ENCODE results near the gene LRP5. TPM values are rescaled to one million over a fixed set of nuclear protein-coding genes. Genes with fewer than 3 reads are reported as not detected.
"Not testable (repeated sequence)": the region's sequence is repeated elsewhere in the genome, so short reads cannot be mapped to it uniquely, and the experiment has no call there.

Gene LRP5
- total and polyA plus RNA-seq, 2 donors = 10.1 to 22.1 TPM

DNA sequence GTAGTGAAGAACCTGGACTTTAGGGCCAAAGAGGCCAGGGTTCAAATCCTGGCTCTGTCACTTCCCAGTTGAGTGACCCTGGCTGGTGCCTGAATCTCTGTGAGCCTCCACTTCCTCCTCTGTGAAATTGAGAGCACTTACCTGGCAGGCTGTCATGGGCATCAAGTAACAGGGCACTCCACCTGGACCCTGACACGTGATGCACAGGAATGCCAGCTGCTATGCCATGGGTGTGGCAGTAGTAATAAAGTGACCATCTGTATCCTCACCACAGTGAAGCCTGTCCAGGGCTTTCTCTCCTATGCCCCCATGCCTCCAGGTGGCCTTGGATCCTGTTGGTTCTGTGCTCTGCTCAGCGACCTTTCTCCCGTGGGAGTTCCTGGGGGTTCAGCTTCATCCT lies 118.4 kb downstream of the LRP5 start:
- Histone ChIP-seq H3K36me3 (ENCODE audit: control insufficient read depth in 2 of 2, insufficient read depth in 2 of 2, low read length in 1 of 2) (peaks cover 48 to 57% of the 10 kb centered on the region in 2 donors), H3K27ac (ENCODE audit: low read depth in 1 of 2, low read length in 1 of 2) (no peak overlapping the region), H3K4me3 (ENCODE audit: low read length in 2 of 2) (no peak overlapping the region), H3K27me3 (ENCODE audit: control insufficient read depth in 2 of 2, insufficient read depth in 1 of 2, low read length in 1 of 2) (no peaks in the 10 kb centered on the region), H3K4me1 (ENCODE audit: control insufficient read depth in 2 of 2, insufficient read depth in 2 of 2, low read length in 2 of 2) (peaks cover 0 to 4% of the 10 kb centered on the region in 2 donors), H3K9me3 (ENCODE audit: control insufficient read depth in 2 of 2, insufficient read depth in 1 of 2, low read length in 1 of 2) (peaks cover 5 to 15% of the 10 kb centered on the region in 2 donors)
- DNase-seq (ENCODE audit: low read depth in 6 of 9, low spot score in 9 of 9) = no peak
- 95% methylated on average over 3 of the region's 3 CpGs for WGBS

DNA sequence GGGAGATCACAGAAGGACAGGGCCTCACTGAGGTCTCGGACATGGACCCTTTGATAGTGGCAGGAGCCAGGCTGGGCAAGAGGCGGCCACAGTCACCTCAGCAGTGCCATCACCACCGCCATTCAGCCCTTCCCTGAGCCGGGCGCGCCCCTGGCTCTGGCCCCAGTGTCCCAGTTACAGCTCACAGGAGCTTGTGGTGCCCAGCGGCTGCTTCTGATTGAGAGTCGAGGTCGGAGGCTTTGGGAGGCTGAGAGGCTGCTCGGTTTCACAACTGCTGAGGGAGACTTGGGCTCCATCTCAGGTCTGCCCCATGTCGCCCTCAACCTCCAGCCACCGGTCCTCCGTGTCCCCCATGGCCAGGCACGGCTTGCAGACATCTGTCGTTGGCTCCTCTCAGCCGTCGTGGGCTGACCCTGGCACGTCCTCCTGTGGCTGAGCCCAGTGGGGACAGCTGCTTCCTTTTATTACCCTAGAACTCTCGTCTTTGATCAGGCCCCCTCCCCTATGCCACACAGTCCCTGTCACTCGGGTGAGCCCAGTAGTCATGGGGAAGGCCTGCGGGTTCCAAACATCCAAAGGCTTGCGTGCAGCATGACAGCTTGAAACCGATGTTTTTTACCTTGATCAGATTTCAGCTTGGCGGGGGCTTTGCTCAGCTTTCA lies 119.7 kb downstream of the LRP5 start:
- Histone ChIP-seq H3K4me1 (ENCODE audit: control insufficient read depth in 2 of 2, insufficient read depth in 2 of 2, low read length in 2 of 2) (peaks cover 0 to 4% of the 10 kb centered on the region in 2 donors), H3K36me3 (ENCODE audit: control insufficient read depth in 2 of 2, insufficient read depth in 2 of 2, low read length in 1 of 2) (peaks cover 40 to 44% of the 10 kb centered on the region in 2 donors), H3K9me3 (ENCODE audit: control insufficient read depth in 2 of 2, insufficient read depth in 1 of 2, low read length in 1 of 2) (peaks cover 5 to 10% of the 10 kb centered on the region in 2 donors), H3K27me3 (ENCODE audit: control insufficient read depth in 2 of 2, insufficient read depth in 1 of 2, low read length in 1 of 2) (no peaks in the 10 kb centered on the region), H3K27ac (ENCODE audit: low read depth in 1 of 2, low read length in 1 of 2) (no peak overlapping the region), H3K4me3 (ENCODE audit: low read length in 2 of 2) (no peak overlapping the region)
- WGBS = 95% methylated on average over 24 of the region's 24 CpGs
- DNase-seq (ENCODE audit: low read depth in 6 of 9, low spot score in 9 of 9) = no peak

- Histone ChIP-seq H3K27ac (ENCODE audit: low read depth in 1 of 2, low read length in 1 of 2) (no peak overlapping the region), H3K4me3 (ENCODE audit: low read length in 2 of 2) (no peak overlapping the region), H3K27me3 (ENCODE audit: control insufficient read depth in 2 of 2, insufficient read depth in 1 of 2, low read length in 1 of 2) (no peaks in the 10 kb centered on the region), H3K9me3 (ENCODE audit: control insufficient read depth in 2 of 2, insufficient read depth in 1 of 2, low read length in 1 of 2) (peaks cover 5 to 9% of the 10 kb centered on the region in 2 donors), H3K4me1 (ENCODE audit: control insufficient read depth in 2 of 2, insufficient read depth in 2 of 2, low read length in 2 of 2) (peaks cover 0 to 4% of the 10 kb centered on the region in 2 donors), H3K36me3 (ENCODE audit: control insufficient read depth in 2 of 2, insufficient read depth in 2 of 2, low read length in 1 of 2) (peaks cover 45 to 46% of the 10 kb centered on the region in 2 donors)
- WGBS = 97% methylated on average over 17 of the region's 17 CpGs
- DNase-seq (ENCODE audit: low read depth in 6 of 9, low spot score in 9 of 9) = no peak
Observed at GRCh38 chr11:68432874-68433273, 120.5 kb downstream of the LRP5 start.

DNA sequence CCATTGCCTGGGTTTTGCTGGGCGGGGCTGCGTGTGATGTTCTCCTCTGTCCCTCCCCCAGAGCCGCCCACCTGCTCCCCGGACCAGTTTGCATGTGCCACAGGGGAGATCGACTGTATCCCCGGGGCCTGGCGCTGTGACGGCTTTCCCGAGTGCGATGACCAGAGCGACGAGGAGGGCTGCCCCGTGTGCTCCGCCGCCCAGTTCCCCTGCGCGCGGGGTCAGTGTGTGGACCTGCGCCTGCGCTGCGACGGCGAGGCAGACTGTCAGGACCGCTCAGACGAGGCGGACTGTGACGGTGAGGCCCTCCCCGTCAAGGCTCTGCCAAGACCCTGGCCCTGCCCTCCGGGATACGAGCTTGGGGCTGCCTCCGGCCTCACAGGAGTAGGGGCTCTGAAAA lies 121.2 kb downstream of the LRP5 start:
- no peak overlapping the region for H3K4me3 ChIP-seq (ENCODE audit: low read length in 2 of 2)
- DNase-seq (ENCODE audit: low read depth in 6 of 9, low spot score in 9 of 9) = no peak
- WGBS = 96% methylated on average over 31 of the region's 31 CpGs
- H3K4me1 ChIP-seq (ENCODE audit: control insufficient read depth in 2 of 2, insufficient read depth in 2 of 2, low read length in 2 of 2) = peaks cover 0 to 4% of the 10 kb centered on the region in 2 donors
- H3K27ac ChIP-seq (ENCODE audit: low read depth in 1 of 2, low read length in 1 of 2) = no peak overlapping the region
- no peaks in the 10 kb centered on the region for H3K27me3 ChIP-seq (ENCODE audit: control insufficient read depth in 2 of 2, insufficient read depth in 1 of 2, low read length in 1 of 2)
- H3K9me3 ChIP-seq (ENCODE audit: control insufficient read depth in 2 of 2, insufficient read depth in 1 of 2, low read length in 1 of 2) = peaks cover 5 to 9% of the 10 kb centered on the region in 2 donors
- H3K36me3 ChIP-seq (ENCODE audit: control insufficient read depth in 2 of 2, insufficient read depth in 2 of 2, low read length in 1 of 2) = peaks cover 44 to 48% of the 10 kb centered on the region in 2 donors

DNA sequence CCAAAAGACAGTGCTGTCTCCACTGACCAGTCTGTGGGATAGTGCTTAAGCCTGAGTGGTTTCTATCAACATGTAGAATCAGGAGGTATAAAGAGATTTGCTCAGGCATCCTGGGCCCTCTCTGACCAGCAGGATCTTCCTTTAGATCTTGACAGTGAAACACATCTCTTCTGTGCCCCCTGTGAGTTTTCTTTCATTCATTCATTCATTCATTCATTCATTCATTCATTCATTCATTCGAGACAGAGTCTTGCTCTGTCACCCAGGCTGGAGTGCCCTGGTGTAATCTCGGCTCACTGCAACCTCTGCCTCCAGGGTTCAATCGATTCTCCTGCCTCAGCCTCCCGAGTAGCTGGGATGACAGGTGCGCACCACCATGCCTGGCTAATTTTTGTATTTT lies 121.8 kb downstream of the LRP5 start:
- 97% methylated on average over 5 of the region's 5 CpGs for WGBS
- not testable (repeated sequence) for H3K9me3 ChIP-seq (ENCODE audit: control insufficient read depth in 2 of 2, insufficient read depth in 1 of 2, low read length in 1 of 2); H3K4me3 ChIP-seq (ENCODE audit: low read length in 2 of 2); H3K27me3 ChIP-seq (ENCODE audit: control insufficient read depth in 2 of 2, insufficient read depth in 1 of 2, low read length in 1 of 2); DNase-seq (ENCODE audit: low read depth in 6 of 9, low spot score in 9 of 9); H3K27ac ChIP-seq (ENCODE audit: low read depth in 1 of 2, low read length in 1 of 2); H3K4me1 ChIP-seq (ENCODE audit: control insufficient read depth in 2 of 2, insufficient read depth in 2 of 2, low read length in 2 of 2)
- H3K36me3 ChIP-seq (ENCODE audit: control insufficient read depth in 2 of 2, insufficient read depth in 2 of 2, low read length in 1 of 2) = peaks cover 45 to 51% of the 10 kb centered on the region in 2 donors

- DNase-seq (ENCODE audit: low read depth in 6 of 9, low spot score in 9 of 9) = no peak
- 98% methylated on average over 16 of the region's 16 CpGs for WGBS
- Histone ChIP-seq H3K9me3 (ENCODE audit: control insufficient read depth in 2 of 2, insufficient read depth in 1 of 2, low read length in 1 of 2) (no peaks in the 10 kb centered on the region), H3K27ac (ENCODE audit: low read depth in 1 of 2, low read length in 1 of 2) (no peak overlapping the region), H3K4me3 (ENCODE audit: low read length in 2 of 2) (no peak overlapping the region), H3K36me3 (ENCODE audit: control insufficient read depth in 2 of 2, insufficient read depth in 2 of 2, low read length in 1 of 2) (peaks cover 31 to 54% of the 10 kb centered on the region in 2 donors), H3K27me3 (ENCODE audit: control insufficient read depth in 2 of 2, insufficient read depth in 1 of 2, low read length in 1 of 2) (no peaks in the 10 kb centered on the region), H3K4me1 (ENCODE audit: control insufficient read depth in 2 of 2, insufficient read depth in 2 of 2, low read length in 2 of 2) (peaks cover 0 to 4% of the 10 kb centered on the region in 2 donors)
Observed at GRCh38 chr11:68436162-68436888, 123.9 kb downstream of the LRP5 start.

DNA sequence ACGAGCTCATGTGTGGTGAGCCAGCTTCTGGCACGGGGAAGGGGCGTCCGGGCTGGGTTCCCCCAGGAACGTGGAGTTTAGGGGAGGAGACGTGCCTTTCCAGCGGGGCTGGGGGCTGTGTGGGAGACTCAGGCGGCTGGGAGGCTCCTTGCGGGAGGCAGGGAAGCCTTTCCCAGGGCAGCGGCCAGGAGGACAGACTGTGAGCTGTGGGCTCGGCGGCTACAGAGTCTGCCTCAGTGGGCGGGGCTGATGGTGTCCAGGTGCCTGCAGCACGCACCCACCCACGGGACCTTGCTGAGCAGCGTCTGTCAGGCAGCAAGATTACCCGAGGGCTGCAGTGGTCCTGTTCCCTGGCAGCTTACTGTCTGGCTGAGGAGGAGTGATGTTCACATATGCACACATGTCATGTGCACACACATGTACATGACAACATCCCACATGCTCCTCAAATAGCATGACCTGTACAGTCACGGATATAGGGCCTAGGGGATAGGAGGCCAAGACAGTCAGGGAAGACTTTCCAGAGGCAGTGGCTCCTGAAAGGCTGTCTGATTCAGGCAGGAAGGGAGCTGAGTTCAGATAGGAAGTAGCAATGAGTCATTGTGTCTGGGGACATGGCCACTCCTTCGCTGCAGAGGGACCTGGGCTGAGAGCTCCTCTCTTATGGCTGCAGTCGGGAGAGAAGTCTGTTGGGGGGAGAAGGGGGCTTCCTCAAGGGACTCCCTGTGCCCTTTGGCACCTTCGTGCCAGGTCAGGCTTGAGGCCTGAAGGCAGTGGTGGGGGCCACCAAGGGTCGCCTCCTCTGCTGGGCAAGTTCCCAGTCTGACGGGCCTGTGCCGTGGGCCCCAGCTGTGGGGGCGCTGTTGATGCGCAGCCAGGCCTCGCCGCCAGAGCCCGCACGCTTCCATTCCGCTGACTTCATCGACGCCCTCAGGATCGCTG lies 124.9 kb downstream of the LRP5 start:
- whole genome bisulfite sequencing = 96% methylated on average over 34 of the region's 34 CpGs
- H3K4me1 ChIP-seq (ENCODE audit: control insufficient read depth in 2 of 2, insufficient read depth in 2 of 2, low read length in 2 of 2) = peaks cover 0 to 3% of the 10 kb centered on the region in 2 donors
- no peaks in the 10 kb centered on the region for H3K27me3 ChIP-seq (ENCODE audit: control insufficient read depth in 2 of 2, insufficient read depth in 1 of 2, low read length in 1 of 2)
- H3K9me3 ChIP-seq (ENCODE audit: control insufficient read depth in 2 of 2, insufficient read depth in 1 of 2, low read length in 1 of 2) = no peaks in the 10 kb centered on the region
- H3K36me3 ChIP-seq (ENCODE audit: control insufficient read depth in 2 of 2, insufficient read depth in 2 of 2, low read length in 1 of 2) = peaks cover 34 to 45% of the 10 kb centered on the region in 2 donors
- H3K27ac ChIP-seq (ENCODE audit: low read depth in 1 of 2, low read length in 1 of 2) = no peak overlapping the region
- no peak for DNase-seq (ENCODE audit: low read depth in 6 of 9, low spot score in 9 of 9)
- H3K4me3 ChIP-seq (ENCODE audit: low read length in 2 of 2) = no peak overlapping the region

DNA sequence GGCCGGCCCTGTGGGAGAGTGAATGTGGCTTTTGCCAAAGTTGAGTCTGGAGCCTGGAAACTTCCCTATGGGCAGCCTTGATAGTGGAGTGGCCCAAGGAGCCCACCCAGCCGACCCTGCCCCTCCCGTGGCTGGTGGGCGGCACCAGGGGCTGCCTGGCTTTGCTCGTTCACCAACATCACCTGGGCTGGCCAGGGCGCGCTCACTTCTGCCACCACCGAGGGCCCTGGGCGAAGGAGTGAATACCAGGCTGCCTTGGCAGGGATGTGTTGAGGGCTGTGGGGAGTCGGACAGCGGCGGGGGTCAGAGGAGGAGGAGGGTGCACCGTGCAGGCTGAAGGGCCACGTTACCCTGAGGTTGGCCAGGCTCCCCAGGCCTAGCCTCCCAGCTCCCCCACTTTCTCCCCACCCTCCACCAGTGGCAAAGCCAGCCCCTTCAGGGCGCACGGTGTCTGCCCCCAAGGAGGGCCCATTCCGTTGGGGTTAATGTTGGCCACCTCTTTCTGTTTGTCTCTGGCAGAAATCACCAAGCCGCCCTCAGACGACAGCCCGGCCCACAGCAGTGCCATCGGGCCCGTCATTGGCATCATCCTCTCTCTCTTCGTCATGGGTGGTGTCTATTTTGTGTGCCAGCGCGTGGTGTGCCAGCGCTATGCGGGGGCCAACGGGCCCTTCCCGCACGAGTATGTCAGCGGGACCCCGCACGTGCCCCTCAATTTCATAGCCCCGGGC lies 125.7 kb downstream of the LRP5 start:
- Histone ChIP-seq H3K4me1 (ENCODE audit: control insufficient read depth in 2 of 2, insufficient read depth in 2 of 2, low read length in 2 of 2) (no peaks in the 10 kb centered on the region), H3K9me3 (ENCODE audit: control insufficient read depth in 2 of 2, insufficient read depth in 1 of 2, low read length in 1 of 2) (no peaks in the 10 kb centered on the region), H3K4me3 (ENCODE audit: low read length in 2 of 2) (no peak overlapping the region), H3K27ac (ENCODE audit: low read depth in 1 of 2, low read length in 1 of 2) (no peak overlapping the region), H3K27me3 (ENCODE audit: control insufficient read depth in 2 of 2, insufficient read depth in 1 of 2, low read length in 1 of 2) (no peaks in the 10 kb centered on the region), H3K36me3 (ENCODE audit: control insufficient read depth in 2 of 2, insufficient read depth in 2 of 2, low read length in 1 of 2) (peaks cover 34 to 44% of the 10 kb centered on the region in 2 donors)
- DNase-seq (ENCODE audit: low read depth in 6 of 9, low spot score in 9 of 9) = no peak
- 98% methylated on average over 34 of the region's 34 CpGs for WGBS
